Uterus (tissue), 2 donors: ENCODE measurements around the gene NT5C2.

Experiments
- POLR2A ChIP-seq, 2 donors: fragments of 450-650 bp; IDR thresholded peaks; one replicate each; pipeline ENCODE4 v1.6.1; 2016; ENCODE audit warnings: antibody characterized with exemption in 2 of 2, mild to moderate bottlenecking in 1 of 2, moderate library complexity in 1 of 2
- TF ChIP-seq, protein P1 (sequence below), 4 experiments: fragments of 200-600 bp in 2 of 4; fragments of 450-650 bp in 2 of 4; sonication (generic) in 2 of 4; IDR thresholded peaks; one replicate each; pipeline ENCODE4 v1.5.1; 2016 to 2019; ENCODE audit warnings: antibody characterized with exemption in 4 of 4, mild to moderate bottlenecking in 2 of 4, moderate library complexity in 1 of 4

DNA sequence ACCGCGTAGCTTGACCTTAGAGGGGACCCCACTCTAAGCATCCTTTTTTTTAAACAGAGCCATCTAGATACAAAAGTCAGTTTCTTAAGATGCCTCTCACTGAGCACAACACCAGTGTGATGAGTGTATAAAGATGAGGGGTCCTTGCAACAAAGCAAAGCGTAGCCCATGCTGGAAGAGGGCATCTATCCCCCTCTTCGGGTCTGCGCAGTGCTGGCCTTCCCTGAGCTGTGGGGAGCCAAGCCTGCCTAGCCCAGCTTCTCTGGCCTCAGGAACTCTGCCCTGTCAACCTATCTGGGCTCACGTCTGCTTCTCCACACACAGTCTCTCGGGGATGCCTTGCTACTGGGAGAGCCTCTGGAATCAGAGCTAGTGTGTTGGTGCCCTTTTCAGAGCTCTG is 114.0 kb downstream of the NT5C2 start:
- TF ChIP-seq, protein P1, sequence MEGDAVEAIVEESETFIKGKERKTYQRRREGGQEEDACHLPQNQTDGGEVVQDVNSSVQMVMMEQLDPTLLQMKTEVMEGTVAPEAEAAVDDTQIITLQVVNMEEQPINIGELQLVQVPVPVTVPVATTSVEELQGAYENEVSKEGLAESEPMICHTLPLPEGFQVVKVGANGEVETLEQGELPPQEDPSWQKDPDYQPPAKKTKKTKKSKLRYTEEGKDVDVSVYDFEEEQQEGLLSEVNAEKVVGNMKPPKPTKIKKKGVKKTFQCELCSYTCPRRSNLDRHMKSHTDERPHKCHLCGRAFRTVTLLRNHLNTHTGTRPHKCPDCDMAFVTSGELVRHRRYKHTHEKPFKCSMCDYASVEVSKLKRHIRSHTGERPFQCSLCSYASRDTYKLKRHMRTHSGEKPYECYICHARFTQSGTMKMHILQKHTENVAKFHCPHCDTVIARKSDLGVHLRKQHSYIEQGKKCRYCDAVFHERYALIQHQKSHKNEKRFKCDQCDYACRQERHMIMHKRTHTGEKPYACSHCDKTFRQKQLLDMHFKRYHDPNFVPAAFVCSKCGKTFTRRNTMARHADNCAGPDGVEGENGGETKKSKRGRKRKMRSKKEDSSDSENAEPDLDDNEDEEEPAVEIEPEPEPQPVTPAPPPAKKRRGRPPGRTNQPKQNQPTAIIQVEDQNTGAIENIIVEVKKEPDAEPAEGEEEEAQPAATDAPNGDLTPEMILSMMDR (IDR thresholded peaks at IDR 0.05) = no peak
- no peak for TF ChIP-seq POLR2A (IDR thresholded peaks at IDR 0.05)
